GM12875 (cell line): Measurements from ENCODE around the gene USP33.

Source experiments
- H3K4me3 ChIP-seq: one replicate; pipeline ENCODE4 v1.5.1; 2011; ENCODE audit warnings: low read depth, low read length, control low read depth
- TF ChIP-seq, protein P1 (sequence below): IDR thresholded peaks from 2 replicates; pipeline ENCODE4 v1.5.1; 2011; ENCODE audit warnings: low read depth, mild to moderate bottlenecking, control low read depth, inconsistent platforms, low read length, moderate library complexity, borderline replicate concordance; ENCODE audit not compliant: insufficient read depth

USP33 gene

DNA sequence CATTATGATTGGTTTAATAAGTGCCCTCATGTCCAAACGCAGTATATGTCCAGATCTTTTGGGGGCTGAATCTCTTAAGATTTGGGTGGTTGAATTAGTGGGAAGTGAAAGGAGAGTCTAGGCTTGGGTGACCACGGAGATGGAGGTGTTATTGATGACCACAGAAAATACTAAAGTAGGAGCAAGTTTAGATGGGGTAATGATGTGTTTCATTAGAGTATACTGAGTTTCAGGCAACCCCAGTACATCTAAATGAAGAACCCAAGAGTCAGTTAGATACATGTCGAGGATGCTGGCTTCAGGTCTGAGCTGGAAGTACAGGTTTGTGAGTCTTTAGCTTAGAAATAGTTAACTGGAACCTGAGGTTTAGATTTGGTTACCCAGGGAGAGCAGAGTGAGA is 70.7 kb downstream of the USP33 start:
- TF ChIP-seq, protein P1, sequence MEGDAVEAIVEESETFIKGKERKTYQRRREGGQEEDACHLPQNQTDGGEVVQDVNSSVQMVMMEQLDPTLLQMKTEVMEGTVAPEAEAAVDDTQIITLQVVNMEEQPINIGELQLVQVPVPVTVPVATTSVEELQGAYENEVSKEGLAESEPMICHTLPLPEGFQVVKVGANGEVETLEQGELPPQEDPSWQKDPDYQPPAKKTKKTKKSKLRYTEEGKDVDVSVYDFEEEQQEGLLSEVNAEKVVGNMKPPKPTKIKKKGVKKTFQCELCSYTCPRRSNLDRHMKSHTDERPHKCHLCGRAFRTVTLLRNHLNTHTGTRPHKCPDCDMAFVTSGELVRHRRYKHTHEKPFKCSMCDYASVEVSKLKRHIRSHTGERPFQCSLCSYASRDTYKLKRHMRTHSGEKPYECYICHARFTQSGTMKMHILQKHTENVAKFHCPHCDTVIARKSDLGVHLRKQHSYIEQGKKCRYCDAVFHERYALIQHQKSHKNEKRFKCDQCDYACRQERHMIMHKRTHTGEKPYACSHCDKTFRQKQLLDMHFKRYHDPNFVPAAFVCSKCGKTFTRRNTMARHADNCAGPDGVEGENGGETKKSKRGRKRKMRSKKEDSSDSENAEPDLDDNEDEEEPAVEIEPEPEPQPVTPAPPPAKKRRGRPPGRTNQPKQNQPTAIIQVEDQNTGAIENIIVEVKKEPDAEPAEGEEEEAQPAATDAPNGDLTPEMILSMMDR, result no peak
- H3K4me3 ChIP-seq, result no peak overlapping the region

DNA sequence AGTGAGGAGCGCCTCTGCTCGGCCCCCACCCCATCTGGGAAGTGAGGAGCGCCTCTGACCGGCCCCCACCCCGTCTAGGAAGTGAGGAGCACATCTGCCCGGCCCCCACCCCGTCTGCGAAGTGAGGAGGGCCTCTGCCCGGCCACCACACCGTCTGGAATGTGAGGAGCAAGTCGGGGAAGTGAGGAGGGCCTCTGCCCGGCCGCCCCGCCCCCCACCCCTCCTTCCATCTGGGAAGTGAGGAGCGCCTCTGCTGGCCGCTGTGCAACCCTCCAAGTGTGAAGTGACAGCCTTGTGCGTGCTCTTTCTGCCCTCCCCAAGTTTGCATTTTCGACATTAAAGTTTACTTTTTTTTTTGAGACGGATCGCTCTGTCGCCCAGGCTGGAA is 72.1 kb downstream of the USP33 start:
- H3K4me3 ChIP-seq, result no peak overlapping the region
- TF ChIP-seq, protein P1, result peak; percentile 28

DNA sequence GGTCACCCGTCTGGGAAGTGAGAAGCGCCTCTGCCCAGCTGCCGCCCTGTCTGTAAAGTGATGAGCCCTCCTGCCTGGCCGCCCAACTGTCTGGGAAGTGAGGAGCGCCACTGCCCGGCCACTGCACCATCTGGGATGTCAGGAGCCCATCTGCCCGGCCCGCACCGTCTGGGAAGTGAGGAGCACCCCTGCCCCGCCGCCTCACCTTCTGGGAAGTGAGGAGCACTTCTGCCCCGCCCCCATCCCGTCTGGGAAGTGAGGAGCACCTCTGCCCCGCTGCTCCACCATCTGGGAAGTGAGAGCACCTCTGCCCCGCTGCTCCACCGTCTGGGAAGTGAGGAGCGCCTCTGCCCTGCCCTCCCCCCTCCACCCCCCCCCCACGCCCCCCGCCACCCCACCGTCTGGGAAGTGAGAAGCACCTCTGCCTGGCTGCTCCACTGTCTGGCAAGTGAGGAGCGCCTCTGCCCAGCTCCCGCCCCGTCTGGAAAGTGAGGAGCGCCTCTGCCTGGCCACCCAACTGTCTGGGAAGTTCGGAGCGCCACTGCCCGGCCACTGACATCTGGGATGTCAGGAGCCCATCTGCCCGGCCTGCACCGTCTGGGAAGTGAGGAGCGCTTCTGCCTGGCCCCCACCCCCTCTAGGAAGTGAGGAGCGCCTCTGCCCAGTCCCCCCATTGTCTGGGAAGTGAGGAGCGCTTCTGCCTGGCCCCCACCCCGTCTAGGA is 72.7 kb downstream of the USP33 start:
- TF ChIP-seq, protein P1, result no peak
- no peak overlapping the region for H3K4me3 ChIP-seq

DNA sequence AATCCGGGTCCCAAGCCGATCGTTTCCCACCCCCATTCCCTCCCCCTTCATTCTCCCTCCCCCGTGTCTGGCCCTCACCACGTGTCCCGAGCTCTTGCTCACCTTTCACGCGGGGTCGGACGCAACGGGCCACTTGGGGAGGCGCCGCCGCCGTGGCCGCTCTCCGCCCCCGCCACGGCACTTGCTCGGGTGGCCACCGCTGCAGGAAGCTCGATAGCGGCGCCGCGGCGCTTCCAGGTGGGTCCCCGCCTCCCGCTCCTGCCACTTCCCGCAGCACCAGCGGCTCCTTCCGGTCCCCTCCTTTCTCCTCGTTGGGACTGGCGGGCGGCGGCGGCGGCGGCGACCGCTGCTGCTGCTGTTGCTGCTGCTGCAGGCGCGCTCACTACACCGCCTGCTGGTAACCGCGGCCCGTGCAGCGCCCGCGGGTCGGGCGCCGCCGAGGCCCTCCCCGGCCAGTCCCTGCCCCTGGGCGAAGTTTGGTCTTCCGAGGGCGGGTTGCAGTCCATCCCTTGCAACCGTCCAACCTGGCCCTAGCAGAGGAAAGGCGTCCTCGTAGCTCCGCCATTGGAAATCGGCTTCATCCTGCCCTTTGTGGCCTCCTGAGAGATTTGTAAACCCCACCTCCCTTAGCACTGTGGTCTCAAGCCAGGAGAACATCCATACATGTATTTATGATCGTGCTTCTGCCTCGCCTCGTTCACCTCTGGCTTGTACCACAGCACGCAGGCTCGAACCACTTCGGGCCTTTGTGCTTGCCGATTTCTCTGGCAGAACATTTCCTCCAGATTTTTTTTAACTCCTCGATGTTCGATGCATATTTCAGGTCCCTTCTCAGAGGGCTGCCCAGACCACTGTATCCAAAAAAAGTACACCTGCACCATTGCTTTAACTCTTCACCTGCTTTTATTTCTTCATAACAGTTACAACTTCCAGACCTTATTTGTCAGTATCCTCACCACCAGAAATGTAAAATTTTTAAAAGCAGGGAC is 76.2 kb downstream of the USP33 start:
- peak overlapping the region; percentile 61 for H3K4me3 ChIP-seq
- TF ChIP-seq, protein P1, result peak; percentile 96

DNA sequence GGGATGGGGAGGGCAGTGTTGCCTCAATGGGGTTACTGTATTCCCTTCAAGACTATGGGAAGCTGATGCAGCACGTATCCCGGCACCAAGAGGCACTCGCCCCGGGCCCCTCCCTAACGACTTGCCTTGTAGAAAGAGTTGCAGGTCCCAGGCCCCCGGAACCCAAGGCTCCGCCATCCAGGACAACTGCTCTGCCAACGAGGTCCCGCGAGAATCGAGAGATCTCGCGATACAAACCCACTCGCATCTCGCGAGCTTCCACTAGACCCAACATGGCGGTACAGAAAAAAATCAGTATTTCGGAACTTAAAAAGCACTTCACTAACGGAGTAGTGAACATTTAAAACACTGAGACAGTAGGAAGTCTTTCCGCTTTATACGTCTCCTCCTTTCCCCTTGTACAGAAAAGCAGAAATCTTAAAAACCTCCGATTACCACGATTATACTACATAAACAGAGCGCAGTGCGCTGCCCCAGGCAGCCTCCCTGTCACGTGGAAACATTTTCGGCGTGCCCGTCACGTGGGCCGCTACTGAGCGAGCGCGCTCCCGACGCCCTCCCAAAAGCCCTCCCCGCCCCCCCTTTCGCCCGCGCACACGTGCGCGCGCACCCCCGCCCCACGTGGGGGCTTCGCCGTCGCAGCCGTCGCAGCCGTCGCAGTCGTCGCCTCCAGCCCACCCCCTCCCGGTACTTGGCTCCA is 77.0 kb downstream of the USP33 start, which contains the start of gene ZZZ3:
TSS of gene ZZZ3 (minus strand) at position 199 of the 700 bp plus-strand sequence. CDS start 49,304 bp downstream, outside the sequence.
- TF ChIP-seq, protein P1, result no peak
- peak within 1 kb of the TSS; percentile 61 for H3K4me3 ChIP-seq

DNA sequence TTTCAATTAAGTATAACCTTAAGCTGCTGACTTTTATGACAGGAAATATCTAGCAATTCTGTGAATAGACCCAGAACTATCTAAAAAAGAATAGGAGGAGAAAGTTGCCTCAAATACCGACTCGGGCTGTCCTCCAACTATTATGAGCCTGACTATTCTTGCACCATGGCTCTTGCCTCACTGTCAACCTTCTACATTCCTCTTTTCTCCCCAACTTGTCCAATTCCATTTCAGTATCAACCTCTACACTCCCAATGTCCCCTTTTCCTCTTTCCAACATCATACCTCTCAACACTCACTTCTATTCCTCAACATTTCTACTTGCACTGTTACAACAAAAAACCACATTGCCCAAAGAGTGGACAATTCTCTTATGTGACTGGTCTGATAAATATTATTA is 79.5 kb downstream of the USP33 start:
- TF ChIP-seq, protein P1, result no peak
- peak overlapping the region; percentile 19 for H3K4me3 ChIP-seq
